Measurements from ENCODE around the gene MTARC2. TPM values are rescaled to one million over a fixed set of nuclear protein-coding genes. Genes with fewer than 3 reads are reported as not detected.

Gene MTARC2
- total RNA-seq, 1 donor from 2014 or later, result 25.6 TPM

- Mint-ChIP-seq H3K4me1 (ENCODE audit: unreplicated experiment) (peaks cover 29% of the 10 kb centered on the region), H3K4me3 (ENCODE audit: unreplicated experiment) (no peak overlapping the region), H3K27ac (ENCODE audit: unreplicated experiment) (peak overlapping the region; percentile 43), H3K27me3 (ENCODE audit: unreplicated experiment) (no peaks in the 10 kb centered on the region), H3K36me3 (ENCODE audit: unreplicated experiment) (no peaks in the 10 kb centered on the region), H3K9me3 (ENCODE audit: unreplicated experiment) (no peaks in the 10 kb centered on the region)
- peak; percentile 16 for TF ChIP-seq CTCF (IDR thresholded peaks at IDR 0.05)
- peak; percentile 66 for DNase-seq (ENCODE audit: extremely low spot score, unreplicated experiment)
These were observed 56.1 kb downstream of the MTARC2 start for GRCh38 chr1:220804202-220804586.

GRCh38 chr1:220806408-220806807, 58.3 kb downstream of the MTARC2 start:
- peaks cover 2% of the 10 kb centered on the region for H3K36me3 Mint-ChIP-seq (ENCODE audit: unreplicated experiment)
- DNase-seq (ENCODE audit: extremely low spot score, unreplicated experiment), result peak; percentile 57
- TF ChIP-seq CTCF (IDR thresholded peaks at IDR 0.05), result no peak
- H3K27me3 Mint-ChIP-seq (ENCODE audit: unreplicated experiment), result no peaks in the 10 kb centered on the region
- no peak overlapping the region for H3K4me3 Mint-ChIP-seq (ENCODE audit: unreplicated experiment)
- H3K4me1 Mint-ChIP-seq (ENCODE audit: unreplicated experiment), result peaks cover 36% of the 10 kb centered on the region
- H3K9me3 Mint-ChIP-seq (ENCODE audit: unreplicated experiment), result no peaks in the 10 kb centered on the region
- no peak overlapping the region for H3K27ac Mint-ChIP-seq (ENCODE audit: unreplicated experiment)

GRCh38 chr1:220807726-220808125, 59.6 kb downstream of the MTARC2 start:
- TF ChIP-seq CTCF (IDR thresholded peaks at IDR 0.05), result no peak
- Mint-ChIP-seq H3K4me1 (ENCODE audit: unreplicated experiment) (peaks cover 36% of the 10 kb centered on the region), H3K36me3 (ENCODE audit: unreplicated experiment) (peaks cover 2% of the 10 kb centered on the region), H3K9me3 (ENCODE audit: unreplicated experiment) (no peaks in the 10 kb centered on the region), H3K27me3 (ENCODE audit: unreplicated experiment) (no peaks in the 10 kb centered on the region), H3K27ac (ENCODE audit: unreplicated experiment) (peak overlapping the region; percentile 82), H3K4me3 (ENCODE audit: unreplicated experiment) (no peak overlapping the region)
- DNase-seq (ENCODE audit: extremely low spot score, unreplicated experiment), result peak; percentile 72

GRCh38 chr1:220808345-220809186, 60.4 kb downstream of the MTARC2 start:
- peaks cover 2% of the 10 kb centered on the region for H3K36me3 Mint-ChIP-seq (ENCODE audit: unreplicated experiment)
- TF ChIP-seq CTCF (IDR thresholded peaks at IDR 0.05), result no peak
- peak; percentile 85 for DNase-seq (ENCODE audit: extremely low spot score, unreplicated experiment)
- peak overlapping the region; percentile 82 for H3K27ac Mint-ChIP-seq (ENCODE audit: unreplicated experiment)
- H3K4me3 Mint-ChIP-seq (ENCODE audit: unreplicated experiment), result peak overlapping the region; percentile 26
- H3K9me3 Mint-ChIP-seq (ENCODE audit: unreplicated experiment), result no peaks in the 10 kb centered on the region
- H3K4me1 Mint-ChIP-seq (ENCODE audit: unreplicated experiment), result peaks cover 32% of the 10 kb centered on the region
- peaks cover 6% of the 10 kb centered on the region for H3K27me3 Mint-ChIP-seq (ENCODE audit: unreplicated experiment)

GRCh38 chr1:220809187-220809550, 61.0 kb downstream of the MTARC2 start:
- Mint-ChIP-seq H3K9me3 (ENCODE audit: unreplicated experiment) (no peaks in the 10 kb centered on the region), H3K4me3 (ENCODE audit: unreplicated experiment) (peak overlapping the region; percentile 26), H3K27me3 (ENCODE audit: unreplicated experiment) (peaks cover 6% of the 10 kb centered on the region), H3K27ac (ENCODE audit: unreplicated experiment) (peak overlapping the region; percentile 82), H3K36me3 (ENCODE audit: unreplicated experiment) (peaks cover 2% of the 10 kb centered on the region), H3K4me1 (ENCODE audit: unreplicated experiment) (peaks cover 26% of the 10 kb centered on the region)
- no peak for TF ChIP-seq CTCF (IDR thresholded peaks at IDR 0.05)
- DNase-seq (ENCODE audit: extremely low spot score, unreplicated experiment), result no peak
